GM12801 (cell line): ENCODE data around the gene KIAA1217.

Source experiments
- CTCF ChIP-seq: IDR thresholded peaks from one replicate; pipeline ENCODE4 v1.5.1; 2011; ENCODE audit warnings: control low read depth; ENCODE audit not compliant: insufficient read length; ENCODE audit errors: extremely low read depth

The KIAA1217 gene

GRCh38 chr10:24352399-24352798 lies 143.5 kb downstream of the KIAA1217 start:
- TF ChIP-seq CTCF = no peak

- no peak for TF ChIP-seq CTCF
Measured at GRCh38 chr10:24353319-24353718, 144.4 kb downstream of the KIAA1217 start.

- TF ChIP-seq CTCF = no peak
Measured at GRCh38 chr10:24355056-24355688, 146.2 kb downstream of the KIAA1217 start.

- TF ChIP-seq CTCF = no peak
Measured at GRCh38 chr10:24357344-24358004, 148.5 kb downstream of the KIAA1217 start.

GRCh38 chr10:24358022-24358421 lies 149.1 kb downstream of the KIAA1217 start:
- no peak for TF ChIP-seq CTCF

GRCh38 chr10:24360282-24361127 lies 151.6 kb downstream of the KIAA1217 start:
- no peak for TF ChIP-seq CTCF

- TF ChIP-seq CTCF = no peak
Measured at GRCh38 chr10:24363070-24363469, 154.1 kb downstream of the KIAA1217 start.
